Stimulated activated CD4-positive, alpha-beta T cell treated with anti-CD3 and anti-CD28 coated beads, Interleukin-2, amount 100 ng/mL, for 4 hours (primary cell): ENCODE data around the gene TSR3.

ENCODE experiments used
- DNase-seq: peaks from one replicate; pipeline ENCODE4 v3.0.0-alpha.2; 2020; ENCODE audit warnings: low read depth

Gene TSR3

DNA sequence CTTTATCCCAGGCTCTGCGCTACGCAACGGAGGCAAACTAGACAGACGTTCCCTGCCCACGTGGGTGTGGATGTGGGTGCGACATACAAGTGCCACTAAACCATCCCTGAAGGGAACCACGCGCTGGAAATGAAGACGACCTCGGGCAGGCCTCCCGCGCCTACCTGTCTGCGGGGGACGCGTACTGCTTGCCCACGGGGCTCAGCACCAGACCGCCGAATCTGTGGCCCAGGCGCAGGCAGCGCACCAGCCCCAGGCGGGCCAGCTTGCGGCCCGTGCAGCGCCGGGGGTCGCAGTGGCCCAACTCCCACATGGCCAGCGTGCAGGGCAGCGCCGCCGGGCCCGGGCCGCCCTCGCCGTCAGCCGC lies 480 bp downstream of the TSR3 start:
- no peak for DNase-seq

- no peak for DNase-seq
Measured at GRCh38 chr16:1350691-1351090, 987 bp downstream of the TSR3 start.

DNA sequence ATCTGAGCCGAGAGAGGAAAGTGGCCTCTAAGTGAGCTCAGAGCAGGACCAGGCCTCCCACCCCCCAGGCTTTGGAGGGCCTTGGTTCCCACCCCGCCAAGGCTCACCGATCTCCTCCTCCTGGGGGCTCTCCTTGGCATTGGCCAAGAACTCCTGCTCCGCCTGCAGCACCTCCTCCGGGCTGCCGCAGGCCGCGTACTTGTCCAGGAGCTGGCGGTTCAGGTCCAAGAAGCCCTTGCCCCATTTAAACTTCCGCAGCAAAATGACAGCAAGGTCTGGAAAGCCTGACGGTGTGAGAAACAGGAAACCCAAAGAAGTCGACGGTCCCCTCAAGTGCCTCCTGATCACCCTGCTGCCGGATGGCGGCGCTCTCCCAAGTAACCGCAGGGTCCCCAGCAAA lies 1.7 kb downstream of the TSR3 start:
- no peak for DNase-seq

- DNase-seq, result no peak
Measured at GRCh38 chr16:1349351-1349750, 2.3 kb downstream of the TSR3 start.

DNA sequence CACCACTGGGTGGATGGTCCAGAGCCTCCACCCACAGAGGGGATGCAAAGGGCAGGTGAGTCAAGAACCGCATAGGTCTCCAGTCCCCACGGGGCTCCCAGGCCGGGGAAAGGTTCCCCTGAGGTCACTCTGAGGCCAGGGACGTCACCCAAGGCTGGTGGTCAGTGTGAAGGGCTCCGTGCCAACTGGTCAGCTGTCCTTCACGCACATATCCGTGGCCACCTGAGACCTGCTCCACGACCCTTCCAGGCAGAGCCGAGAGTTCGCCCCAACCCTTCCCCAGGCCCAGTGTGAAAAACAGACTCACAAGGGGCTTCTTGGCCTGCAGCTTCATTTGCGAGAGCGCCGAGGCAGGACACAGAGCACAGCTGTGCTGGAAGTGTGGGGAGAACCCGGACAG lies 2.8 kb downstream of the TSR3 start:
- DNase-seq, result no peak

DNA sequence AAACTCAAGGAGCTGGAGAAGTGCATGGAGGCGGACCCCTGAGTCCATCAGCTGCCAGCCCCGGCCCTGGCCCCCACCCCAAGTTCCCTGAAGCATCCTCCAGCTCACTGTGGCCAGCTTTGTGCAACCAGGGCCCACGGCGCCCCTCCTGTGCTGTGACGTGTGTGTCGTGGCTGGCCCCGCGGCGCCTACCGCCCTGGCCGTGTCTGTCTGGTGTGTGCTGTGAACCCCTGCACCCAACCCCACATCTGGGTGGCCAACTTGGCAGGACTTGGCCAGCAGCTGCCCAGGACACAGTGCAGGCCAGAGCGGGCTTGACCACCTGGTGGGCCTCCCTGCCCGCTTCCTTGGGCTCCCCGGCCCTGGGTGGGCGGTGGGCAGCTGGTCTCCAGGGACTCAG lies 3.2 kb downstream of the TSR3 start:
- no peak for DNase-seq

GRCh38 chr16:1347962-1348361 lies 3.7 kb downstream of the TSR3 start:
- no peak for DNase-seq

DNA sequence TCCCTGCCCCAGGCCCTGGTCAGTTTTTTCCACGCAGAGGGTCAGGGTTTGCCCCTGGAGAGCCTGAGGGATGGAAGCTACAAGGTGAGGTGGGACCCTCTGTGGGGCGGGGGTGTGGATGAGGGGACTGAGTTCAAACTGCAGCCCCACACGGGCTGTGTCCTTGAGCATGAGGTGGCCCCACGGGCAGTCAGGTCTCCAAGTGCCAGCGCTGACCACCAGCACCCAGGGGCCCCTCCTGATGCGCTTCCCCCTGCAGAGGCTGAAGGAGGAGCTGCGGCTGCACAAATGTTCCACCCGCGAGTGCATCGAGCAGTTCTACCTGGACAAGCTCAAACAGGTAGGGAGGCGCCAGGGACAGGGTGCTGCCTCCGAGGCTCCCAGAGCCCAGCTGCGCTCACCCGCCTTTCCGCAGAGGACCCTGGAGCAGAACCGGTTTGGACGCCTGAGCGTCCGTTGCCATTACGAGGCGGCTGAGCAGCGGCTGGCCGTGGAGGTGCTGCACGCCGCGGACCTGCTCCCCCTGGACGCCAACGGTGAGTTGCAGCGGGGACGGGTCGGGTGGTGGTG lies 4.3 kb downstream of the TSR3 start:
- DNase-seq, result no peak

GRCh38 chr16:1346422-1347285 lies 5.0 kb downstream of the TSR3 start:
- DNase-seq, result no peak

GRCh38 chr16:1345651-1346421 lies 5.8 kb downstream of the TSR3 start:
- DNase-seq, result no peak

DNA sequence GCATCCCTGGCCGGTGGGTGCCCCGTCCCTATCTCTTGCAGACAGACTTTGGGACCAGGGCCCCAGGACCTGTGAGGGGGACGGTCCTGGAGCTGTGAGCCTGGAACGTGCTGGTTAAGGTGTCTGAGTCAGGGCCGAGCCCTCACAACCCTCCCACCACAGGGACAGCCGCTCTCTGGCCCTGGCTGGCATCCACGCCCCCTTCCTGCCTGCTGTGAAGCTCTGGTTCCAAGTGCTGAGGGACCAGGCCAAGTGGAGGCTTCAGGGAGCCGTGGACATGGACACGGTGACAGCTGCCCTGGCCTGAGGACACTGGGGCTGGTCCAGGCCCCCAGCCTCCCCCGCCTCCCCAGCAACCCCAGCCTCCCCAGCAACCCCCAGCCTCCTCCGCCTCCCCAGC lies 6.6 kb downstream of the TSR3 start:
- DNase-seq, result no peak

DNA sequence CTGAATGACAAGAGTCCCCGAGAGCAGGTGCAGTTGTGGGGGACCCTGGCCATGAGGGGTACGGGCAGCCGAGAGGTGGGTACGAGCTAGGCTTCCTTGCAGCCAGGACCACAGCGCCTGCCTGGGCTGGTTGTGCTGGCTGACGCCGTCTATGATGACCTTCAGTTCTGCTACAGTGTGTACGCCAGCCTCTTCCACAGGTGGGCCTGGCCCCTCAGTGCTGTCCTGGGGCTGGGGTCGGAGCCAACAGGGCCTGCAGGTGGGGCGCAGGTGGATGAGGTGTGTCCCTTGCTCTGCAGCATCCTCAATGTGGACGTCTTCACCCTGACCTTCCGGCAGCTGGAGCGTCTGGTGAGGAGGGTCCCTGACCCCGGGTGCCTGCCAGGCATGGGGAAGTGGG lies 7.2 kb downstream of the TSR3 start:
- DNase-seq, result no peak

DNA sequence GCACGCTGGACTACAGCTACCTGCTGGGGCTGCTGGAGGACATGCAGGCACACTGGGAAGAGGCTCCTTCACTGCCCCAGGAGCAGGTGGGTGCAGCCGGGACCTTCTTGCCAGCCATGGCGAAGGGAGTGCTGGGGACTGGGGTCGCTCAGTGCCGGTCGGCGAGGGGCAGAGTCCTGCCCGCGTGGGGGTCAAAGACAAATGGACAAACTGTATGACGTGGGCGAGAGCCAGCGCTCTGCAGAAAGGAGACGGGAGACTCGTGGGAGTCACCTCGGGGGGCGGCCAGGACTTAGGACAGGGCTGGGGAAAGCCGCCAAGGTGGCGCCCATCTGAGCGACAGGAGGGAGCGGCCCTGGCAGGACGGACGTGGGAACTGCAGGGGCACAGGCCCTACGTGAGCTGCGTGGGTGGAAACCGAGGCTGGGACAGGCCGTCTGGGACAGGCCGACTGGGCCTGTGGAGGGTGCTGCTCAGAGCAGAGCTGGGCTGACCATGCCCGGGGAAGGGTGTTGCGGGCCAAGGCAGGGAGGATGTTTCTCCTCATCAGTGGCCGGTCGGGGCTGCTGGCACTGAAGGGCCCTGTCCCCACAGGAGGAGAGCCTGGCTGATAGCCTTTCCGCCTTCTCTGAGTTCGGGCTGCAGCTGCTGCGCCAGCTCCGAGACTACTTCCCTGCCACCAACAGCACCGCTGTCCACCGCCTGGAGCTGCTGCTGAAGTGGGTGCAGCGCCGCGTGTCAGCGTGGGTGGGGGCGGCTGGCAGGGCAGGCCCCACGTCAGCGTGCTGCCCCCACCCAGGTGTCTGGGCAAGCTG lies 8.0 kb downstream of the TSR3 start:
- no peak for DNase-seq

DNA sequence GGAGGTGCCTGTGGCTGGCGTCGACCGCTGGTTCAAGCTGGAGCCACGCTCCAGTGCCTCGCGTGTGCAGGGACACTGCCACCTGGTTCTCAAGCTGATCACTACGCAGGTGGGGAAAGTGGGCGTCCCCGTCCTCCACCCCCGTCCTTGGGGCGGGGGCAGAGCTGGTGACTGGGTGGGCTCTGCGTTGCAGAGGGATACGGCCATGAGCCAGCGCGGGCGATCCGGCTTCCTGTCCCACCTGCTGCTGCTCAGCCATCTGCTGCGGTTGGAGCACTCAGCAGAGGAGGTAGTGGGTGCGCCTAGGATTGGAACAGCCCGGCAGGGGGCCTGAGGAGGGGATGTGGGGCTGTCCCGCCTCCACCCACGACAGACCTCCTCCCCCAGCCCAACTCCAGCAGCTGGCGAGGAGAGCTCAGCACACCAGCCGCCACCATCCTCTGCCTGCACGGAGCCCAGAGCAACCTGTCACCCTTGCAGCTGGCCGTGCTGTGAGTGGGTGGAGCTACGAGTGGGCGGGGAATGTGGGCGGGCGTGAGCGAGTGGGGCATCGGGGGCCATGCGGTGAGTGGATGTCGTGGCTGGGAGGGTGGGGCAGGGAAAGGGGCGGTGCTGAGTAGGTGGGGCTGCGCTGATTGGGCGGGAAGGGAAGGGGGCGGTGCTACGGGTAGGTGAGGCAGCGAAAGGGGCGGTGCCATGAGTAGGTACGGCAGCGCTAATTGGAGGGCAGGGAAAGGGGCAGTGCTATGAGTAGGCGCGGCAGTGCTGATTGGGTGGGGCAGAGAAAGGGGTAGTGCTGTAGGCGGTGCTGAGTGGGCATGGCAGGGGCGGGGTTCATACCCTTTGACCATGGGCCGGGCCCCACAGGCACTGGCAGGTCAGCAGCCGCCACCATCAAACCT lies 8.9 kb downstream of the TSR3 start:
- DNase-seq, result peak; percentile 90

DNA sequence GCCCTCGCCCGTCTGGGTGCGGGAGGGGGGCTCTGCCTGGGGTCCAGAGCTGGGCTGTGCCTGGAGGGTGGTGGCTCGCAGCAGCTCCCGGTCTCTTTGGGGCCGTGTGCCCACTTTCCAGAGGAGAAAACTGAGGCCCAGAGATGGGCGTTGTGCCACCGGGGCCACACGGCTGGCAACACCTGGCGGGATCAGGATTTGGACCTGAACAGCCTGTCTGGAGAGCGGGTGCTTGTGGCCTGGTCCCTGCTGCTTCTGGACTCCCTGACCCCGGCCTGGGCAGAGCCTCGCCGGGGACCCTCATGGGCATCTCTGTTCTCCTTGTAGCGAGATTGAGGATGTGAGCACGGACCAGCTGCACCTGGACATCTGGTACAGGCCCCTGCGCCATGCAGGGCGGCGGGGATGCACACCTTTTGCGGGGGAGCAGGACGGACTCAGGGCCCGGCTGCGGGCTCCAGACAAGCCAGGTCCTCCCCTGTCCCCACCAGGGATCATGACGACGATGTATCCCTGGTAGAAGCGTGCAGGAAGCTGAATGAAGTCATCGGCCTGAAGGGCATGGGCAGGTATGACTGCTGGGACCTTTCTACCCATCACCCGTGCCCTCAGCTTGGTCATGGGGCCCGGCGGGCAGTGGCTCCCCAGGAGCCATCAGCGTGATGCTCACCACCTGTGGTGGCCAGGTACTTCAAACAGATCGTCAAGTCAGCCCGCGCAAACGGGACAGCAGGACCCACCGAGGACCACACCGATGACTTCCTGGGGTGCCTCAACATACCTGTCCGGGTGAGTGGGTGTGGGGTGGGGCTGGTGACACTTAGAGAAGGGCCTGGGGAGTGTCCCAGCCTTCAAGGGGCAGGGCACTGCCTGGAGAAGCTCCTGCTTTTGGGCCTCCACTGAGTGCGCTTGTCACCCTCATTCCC lies 9.9 kb downstream of the TSR3 start:
- no peak for DNase-seq

- DNase-seq, result no peak
Measured at GRCh38 chr16:1340730-1341494, 10.8 kb downstream of the TSR3 start.

GRCh38 chr16:1338855-1339675 lies 12.6 kb downstream of the TSR3 start:
- no peak for DNase-seq

DNA sequence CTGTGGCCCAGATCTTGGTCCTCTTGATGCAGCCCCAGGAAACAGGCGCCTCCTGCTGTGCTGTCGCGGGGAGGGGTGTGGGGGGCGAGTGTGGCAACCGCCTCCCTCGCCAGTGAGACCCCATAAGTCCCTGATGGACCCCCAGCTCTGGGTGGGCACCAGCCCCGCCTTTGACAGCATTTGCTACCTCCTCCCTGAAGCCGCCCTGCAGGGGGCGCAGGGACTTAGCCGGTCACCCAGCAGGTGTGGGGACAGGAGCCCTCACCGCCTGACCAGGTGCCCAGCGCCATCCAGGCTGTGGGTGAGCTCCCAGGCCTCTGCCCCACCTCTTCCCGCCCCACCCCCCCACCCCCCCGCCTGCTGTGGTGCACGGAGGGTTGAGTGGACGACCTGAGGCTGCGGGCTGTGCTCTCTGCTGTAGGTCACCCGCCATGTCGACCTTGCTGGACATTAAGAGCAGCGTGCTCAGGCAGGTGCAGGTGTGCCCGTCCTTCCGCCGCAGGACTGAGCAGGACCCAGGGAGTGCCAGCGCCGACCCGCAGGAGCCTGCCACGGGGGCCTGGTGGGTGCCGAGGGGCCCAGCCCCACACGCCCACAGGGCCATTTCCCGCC lies 13.5 kb downstream of the TSR3 start:
- no peak for DNase-seq
